ENCODE data around the gene TTC9. TPM values are rescaled to one million over a fixed set of nuclear protein-coding genes. Genes with fewer than 3 reads are reported as not detected.
A peak's percentile ranks its signal among the peaks of the same experiment; 100 is the strongest.

Gene TTC9
- total RNA-seq, 1 experiment from 2014 or later: 9.3 TPM

DNA sequence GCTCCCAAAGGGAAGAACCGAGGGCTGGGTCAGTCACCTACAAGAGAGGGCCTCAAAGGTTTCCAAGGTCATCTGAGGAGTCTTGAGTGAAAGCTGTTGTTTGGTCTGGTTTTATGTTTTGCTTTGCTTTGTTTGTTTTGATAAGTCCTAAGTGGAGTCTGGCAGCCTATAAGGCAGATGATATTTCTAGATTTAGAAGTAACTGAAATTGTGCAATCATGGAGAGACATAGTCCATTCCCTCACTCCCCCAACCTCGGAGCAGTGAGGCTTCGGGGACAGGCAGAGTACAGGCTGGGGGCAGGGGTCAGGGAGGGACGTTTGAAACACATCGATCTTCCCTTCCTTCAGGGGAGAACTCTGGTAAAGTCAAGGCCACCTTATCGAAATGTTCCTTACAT lies 42.3 kb downstream of the TTC9 start:
- H3K4me2 ChIP-seq: no peak overlapping the region
- ChIA-PET CTCF (no interaction called here), POLR2A (ENCODE audit: unreplicated experiment) (no interaction called here)
- no peak overlapping the region for H3K27ac ChIP-seq
- H3K4me1 ChIP-seq (replicated peaks; ENCODE audit: insufficient read depth): no peaks in the 10 kb centered on the region
- no peaks in the 10 kb centered on the region for H3K27me3 ChIP-seq (ENCODE audit: insufficient read depth, low read depth)
- no peak overlapping the region for H3K4me3 ChIP-seq
- H2AFZ ChIP-seq: no peak overlapping the region
- TF ChIP-seq EZH2 (IDR thresholded peaks at IDR 0.05; ENCODE audit: low read depth): no peak
- TF ChIP-seq, protein P1, sequence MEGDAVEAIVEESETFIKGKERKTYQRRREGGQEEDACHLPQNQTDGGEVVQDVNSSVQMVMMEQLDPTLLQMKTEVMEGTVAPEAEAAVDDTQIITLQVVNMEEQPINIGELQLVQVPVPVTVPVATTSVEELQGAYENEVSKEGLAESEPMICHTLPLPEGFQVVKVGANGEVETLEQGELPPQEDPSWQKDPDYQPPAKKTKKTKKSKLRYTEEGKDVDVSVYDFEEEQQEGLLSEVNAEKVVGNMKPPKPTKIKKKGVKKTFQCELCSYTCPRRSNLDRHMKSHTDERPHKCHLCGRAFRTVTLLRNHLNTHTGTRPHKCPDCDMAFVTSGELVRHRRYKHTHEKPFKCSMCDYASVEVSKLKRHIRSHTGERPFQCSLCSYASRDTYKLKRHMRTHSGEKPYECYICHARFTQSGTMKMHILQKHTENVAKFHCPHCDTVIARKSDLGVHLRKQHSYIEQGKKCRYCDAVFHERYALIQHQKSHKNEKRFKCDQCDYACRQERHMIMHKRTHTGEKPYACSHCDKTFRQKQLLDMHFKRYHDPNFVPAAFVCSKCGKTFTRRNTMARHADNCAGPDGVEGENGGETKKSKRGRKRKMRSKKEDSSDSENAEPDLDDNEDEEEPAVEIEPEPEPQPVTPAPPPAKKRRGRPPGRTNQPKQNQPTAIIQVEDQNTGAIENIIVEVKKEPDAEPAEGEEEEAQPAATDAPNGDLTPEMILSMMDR (conservative IDR thresholded peaks at IDR 0.05): no peak
- intact Hi-C loops (cut with micrococcal nuclease; ENCODE audit: unreplicated experiment): no loop called here
- H4K20me1 ChIP-seq (ENCODE audit: insufficient read depth): no peaks in the 10 kb centered on the region
- no peaks in the 10 kb centered on the region for H3F3A ChIP-seq (ENCODE audit: insufficient read depth, low read depth)
- DNase-seq: no peak
- H3K9me2 ChIP-seq (ENCODE audit: insufficient read depth): no peaks in the 10 kb centered on the region
- H3K36me3 ChIP-seq (ENCODE audit: low read depth): no peaks in the 10 kb centered on the region
- BruUV-seq (replicated peaks): no TSS peak
- H3K79me2 ChIP-seq (ENCODE audit: low read depth): no peaks in the 10 kb centered on the region
- no peaks in the 10 kb centered on the region for H3K9me3 ChIP-seq (ENCODE audit: insufficient read depth, low read depth)

DNA sequence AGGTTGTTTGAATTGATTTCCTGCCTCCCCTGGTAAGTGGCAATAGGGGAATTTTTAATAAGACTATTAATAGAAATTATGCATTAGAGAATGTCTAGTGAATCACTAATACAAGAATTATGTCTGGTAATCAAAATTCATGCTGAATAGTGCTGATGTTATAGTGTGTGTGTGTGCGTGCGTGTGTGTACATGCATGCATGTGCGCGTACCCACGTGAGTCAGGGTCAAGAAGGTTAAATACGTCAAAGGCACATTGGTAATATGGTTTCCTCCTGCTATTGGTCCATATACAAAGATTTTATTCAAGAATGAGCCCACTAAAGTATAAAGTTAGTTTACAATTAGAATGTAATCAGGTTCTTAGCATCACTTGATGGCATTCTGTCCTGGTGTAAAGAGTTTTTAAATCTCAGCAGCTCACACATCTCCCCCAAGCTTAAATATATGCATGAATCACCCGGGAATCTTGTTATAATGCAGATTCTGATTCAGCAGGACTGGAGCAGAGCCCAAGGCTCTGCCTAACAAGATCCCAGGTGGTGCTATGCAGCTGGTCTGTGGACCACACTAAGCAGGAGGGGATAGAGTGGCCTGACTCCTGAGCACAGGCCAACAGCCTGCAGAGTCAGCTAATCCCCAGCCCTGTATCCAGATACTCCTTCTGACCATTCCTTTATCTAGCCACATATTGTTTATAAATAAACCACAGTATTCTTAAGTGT lies 43.9 kb downstream of the TTC9 start:
- H3K27ac ChIP-seq: no peak overlapping the region
- ChIA-PET POLR2A (ENCODE audit: unreplicated experiment) (no interaction called here), CTCF (no interaction called here)
- DNase-seq: no peak
- H2AFZ ChIP-seq: no peak overlapping the region
- no peaks in the 10 kb centered on the region for H4K20me1 ChIP-seq (ENCODE audit: insufficient read depth)
- no peaks in the 10 kb centered on the region for H3K27me3 ChIP-seq (ENCODE audit: insufficient read depth, low read depth)
- H3K4me1 ChIP-seq (replicated peaks; ENCODE audit: insufficient read depth): no peaks in the 10 kb centered on the region
- H3K36me3 ChIP-seq (ENCODE audit: low read depth): no peaks in the 10 kb centered on the region
- no peaks in the 10 kb centered on the region for H3F3A ChIP-seq (ENCODE audit: insufficient read depth, low read depth)
- intact Hi-C loops (cut with micrococcal nuclease; ENCODE audit: unreplicated experiment): no loop called here
- H3K9me3 ChIP-seq (ENCODE audit: insufficient read depth, low read depth): no peaks in the 10 kb centered on the region
- no peak overlapping the region for H3K4me3 ChIP-seq
- no peaks in the 10 kb centered on the region for H3K9me2 ChIP-seq (ENCODE audit: insufficient read depth)
- TF ChIP-seq EZH2 (IDR thresholded peaks at IDR 0.05; ENCODE audit: low read depth): no peak
- TF ChIP-seq, protein P1 (conservative IDR thresholded peaks at IDR 0.05): no peak
- no TSS peak for BruUV-seq (replicated peaks)
- no peaks in the 10 kb centered on the region for H3K79me2 ChIP-seq (ENCODE audit: low read depth)
- no peak overlapping the region for H3K4me2 ChIP-seq

DNA sequence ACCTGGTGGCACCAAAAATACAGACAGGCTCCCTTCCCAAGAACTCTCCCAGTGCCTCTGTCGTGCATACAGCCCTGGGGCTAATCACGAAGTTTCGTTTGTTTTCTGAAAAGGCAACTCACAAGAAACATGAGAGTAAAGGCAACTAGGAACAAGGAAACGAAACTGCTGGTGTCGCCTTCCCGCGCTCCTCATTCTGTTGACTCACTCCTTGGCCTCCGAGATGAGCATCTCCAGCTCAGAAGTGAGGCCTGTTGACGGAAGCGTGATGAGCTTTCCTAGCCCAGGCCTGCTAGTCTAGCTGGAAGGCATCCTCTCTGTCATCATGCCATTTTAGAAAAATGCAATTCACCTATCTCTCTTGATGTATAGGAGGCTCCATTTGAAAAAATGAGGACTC lies 50.5 kb downstream of the TTC9 start:
- H3K27ac ChIP-seq: no peak overlapping the region
- H3F3A ChIP-seq (ENCODE audit: insufficient read depth, low read depth): peaks cover 6% of the 10 kb centered on the region
- H3K4me3 ChIP-seq: no peak overlapping the region
- H3K4me2 ChIP-seq: no peak overlapping the region
- H3K79me2 ChIP-seq (ENCODE audit: low read depth): no peaks in the 10 kb centered on the region
- intact Hi-C loops (cut with micrococcal nuclease; ENCODE audit: unreplicated experiment): no loop called here
- H4K20me1 ChIP-seq (ENCODE audit: insufficient read depth): no peaks in the 10 kb centered on the region
- no TSS peak for BruUV-seq (replicated peaks)
- peak; percentile 62 to 71 for DNase-seq
- H3K9me2 ChIP-seq (ENCODE audit: insufficient read depth): no peaks in the 10 kb centered on the region
- H2AFZ ChIP-seq: no peak overlapping the region
- ChIA-PET POLR2A (ENCODE audit: unreplicated experiment) (no interaction called here), CTCF (no interaction called here)
- TF ChIP-seq, protein P1 (conservative IDR thresholded peaks at IDR 0.05): no peak
- TF ChIP-seq EZH2 (IDR thresholded peaks at IDR 0.05; ENCODE audit: low read depth): no peak
- no peaks in the 10 kb centered on the region for H3K27me3 ChIP-seq (ENCODE audit: insufficient read depth, low read depth)
- no peaks in the 10 kb centered on the region for H3K9me3 ChIP-seq (ENCODE audit: insufficient read depth, low read depth)
- no peaks in the 10 kb centered on the region for H3K36me3 ChIP-seq (ENCODE audit: low read depth)
- H3K4me1 ChIP-seq (replicated peaks; ENCODE audit: insufficient read depth): peaks cover 9% of the 10 kb centered on the region

All from PC-9 (cell line).